CD14-positive monocyte (primary cell): Measurements from ENCODE around the gene SEC63. TPM values are rescaled to one million over a fixed set of nuclear protein-coding genes. Genes with fewer than 3 reads are reported as not detected.

Experiments used
- DNase-seq, 3 donors: peaks; one replicate each; pipeline ENCODE4 v3.0.0-alpha.2; 2011 to 2022
- H2AFZ ChIP-seq: 2 replicates; pipeline ENCODE4 v1.6.0; 2012; ENCODE audit warnings: mild to moderate bottlenecking, low read depth, low read length, inconsistent platforms; ENCODE audit not compliant: insufficient read depth, poor library complexity, severe bottlenecking
- H3K27ac ChIP-seq, 2 donors: 1 replicate in 1 of 2; 2 replicates in 1 of 2; pipeline ENCODE4 v1.5.1; 2012 to 2013; ENCODE audit warnings: low read length in 2 of 2, control low read depth in 1 of 2, inconsistent platforms in 1 of 2, low read depth in 1 of 2, mild to moderate bottlenecking in 1 of 2
- H3K27me3 ChIP-seq, 2 donors: one replicate each; pipeline versions ENCODE4 v1.6.0 to v1.6.1; 2011 to 2013; ENCODE audit warnings: low read length in 2 of 2; ENCODE audit not compliant: control insufficient read depth in 2 of 2, insufficient read depth in 2 of 2
- H3K36me3 ChIP-seq, 2 donors: replicated peaks in 1 of 2; 1 replicate in 1 of 2; 2 replicates in 1 of 2; pipeline versions ENCODE4 v1.5.1 to v1.6.1; 2012 to 2013; ENCODE audit warnings: low read length in 2 of 2, control low read depth in 1 of 2, inconsistent platforms in 1 of 2, mild to moderate bottlenecking in 1 of 2; ENCODE audit not compliant: insufficient read depth in 2 of 2, control insufficient read depth in 1 of 2
- H3K4me1 ChIP-seq, 2 donors: 1 replicate in 1 of 2; 2 replicates in 1 of 2; pipeline versions ENCODE4 v1.5.1 to v1.6.1; 2012 to 2013; ENCODE audit warnings: low read length in 2 of 2, control low read depth in 1 of 2, inconsistent platforms in 1 of 2, mild to moderate bottlenecking in 1 of 2, moderate library complexity in 1 of 2; ENCODE audit not compliant: insufficient read depth in 2 of 2, control insufficient read depth in 1 of 2
- H3K4me2 ChIP-seq: replicated peaks from 2 replicates; pipeline ENCODE3; 2012; ENCODE audit warnings: low read length, moderate library complexity, mild to moderate bottlenecking; ENCODE audit not compliant: poor library complexity, severe bottlenecking; ENCODE audit errors: extremely low read depth
- H3K4me3 ChIP-seq, 3 experiments: fragments of 200-600 bp in 1 of 3; sonication (generic) in 1 of 3; replicated peaks in 1 of 3; 1 replicate in 2 of 3; 2 replicates in 1 of 3; pipeline ENCODE4 v1.5.1; 2011 to 2013; ENCODE audit warnings: low read length in 3 of 3, mild to moderate bottlenecking in 3 of 3, control low read depth in 2 of 3, low read depth in 2 of 3, inconsistent platforms in 1 of 3, moderate library complexity in 1 of 3
- H3K79me2 ChIP-seq: 2 replicates; pipeline ENCODE4 v1.6.0; 2012; ENCODE audit warnings: mild to moderate bottlenecking, control low read depth, inconsistent platforms, low read length, moderate library complexity; ENCODE audit not compliant: insufficient read depth
- H3K9ac ChIP-seq: 2 replicates; pipeline ENCODE4 v1.6.0; 2017; ENCODE audit warnings: low read length, mild to moderate bottlenecking; ENCODE audit not compliant: insufficient read depth, poor library complexity, severe bottlenecking
- H3K9me3 ChIP-seq, 2 donors: replicated peaks in 1 of 2; 1 replicate in 1 of 2; 2 replicates in 1 of 2; pipeline versions ENCODE4 v1.5.1 to v1.6.1; 2012 to 2013; ENCODE audit warnings: low read length in 2 of 2, control low read depth in 1 of 2; ENCODE audit not compliant: control insufficient read depth in 1 of 2, insufficient read depth in 1 of 2
- H4K20me1 ChIP-seq: 2 replicates; pipeline ENCODE4 v1.6.0; 2012; ENCODE audit warnings: mild to moderate bottlenecking, low read length, control low read depth, moderate library complexity; ENCODE audit not compliant: insufficient read depth
- H3K27ac Mint-ChIP-seq, 7 donors: one replicate each; pipeline ENCODE4 v1.8.0; 2020; ENCODE audit warnings: mild to moderate bottlenecking in 7 of 7, mixed read lengths in 7 of 7, moderate library complexity in 6 of 7, inconsistent platforms in 2 of 7
- H3K27me3 Mint-ChIP-seq, 3 donors: one replicate each; pipeline ENCODE4 v1.8.0; 2021 to 2022; ENCODE audit warnings: low read depth in 3 of 3, mild to moderate bottlenecking in 3 of 3, mixed read lengths in 3 of 3, moderate library complexity in 3 of 3, inconsistent platforms in 1 of 3
- H3K36me3 Mint-ChIP-seq, 2 donors: one replicate each; pipeline ENCODE4 v1.8.0; 2020; ENCODE audit warnings: mixed read lengths in 2 of 2, inconsistent platforms in 1 of 2, mild to moderate bottlenecking in 1 of 2
- H3K4me1 Mint-ChIP-seq: one replicate; pipeline ENCODE4 v1.8.0; 2020; ENCODE audit warnings: mild to moderate bottlenecking, mixed read lengths
- H3K4me3 Mint-ChIP-seq, 2 donors: one replicate each; pipeline ENCODE4 v1.8.0; 2020; ENCODE audit warnings: mild to moderate bottlenecking in 2 of 2, mixed read lengths in 2 of 2, moderate library complexity in 1 of 2
- H3K9me3 Mint-ChIP-seq, 7 donors: one replicate each; pipeline ENCODE4 v1.8.0; 2020 to 2022; ENCODE audit warnings: mixed read lengths in 7 of 7, mild to moderate bottlenecking in 6 of 7, moderate library complexity in 6 of 7, inconsistent platforms in 2 of 7
- WGBS: methylation state at CpG from one replicate; pipeline ENCODE4 v1.1.5; 2013; ENCODE audit warnings: missing lambda C conversion rate; ENCODE audit not compliant: insufficient coverage; 5-methylcytosine and 5-hydroxymethylcytosine counted together
- intact Hi-C, 2 donors: fragments of 100-400 bp; cut with micrococcal nuclease; formaldehyde crosslinking; loops; one replicate each; pipeline versions ENCODE4 v1.15.0 to v1.15.1; 2023
- polyA plus RNA-seq, 3 donors: library from polyadenylated mRNA; depleted of rRNA in 1 of 3; unstranded in 2 of 3; stranded (reverse) in 1 of 3; fragments of 300-500 nt in 2 of 3; fragments of >200 nt in 1 of 3; fragmentation: Illumina TruSeq in 2 of 3; gene quantifications; 1 replicate in 2 of 3; 2 replicates in 1 of 3; pipeline ENCODE4 v1.2.3, GENCODE V29; 2012 to 2021
- TF ChIP-seq, protein P1 (sequence below): fragments of 200-600 bp; IDR thresholded peaks from one replicate; pipeline ENCODE4 v1.8.0; 2022; ENCODE audit warnings: antibody characterized with exemption, mild to moderate bottlenecking

Gene SEC63
- polyA plus RNA-seq, 3 donors: 12.0 to 33.7 (median 12.7) TPM

DNA sequence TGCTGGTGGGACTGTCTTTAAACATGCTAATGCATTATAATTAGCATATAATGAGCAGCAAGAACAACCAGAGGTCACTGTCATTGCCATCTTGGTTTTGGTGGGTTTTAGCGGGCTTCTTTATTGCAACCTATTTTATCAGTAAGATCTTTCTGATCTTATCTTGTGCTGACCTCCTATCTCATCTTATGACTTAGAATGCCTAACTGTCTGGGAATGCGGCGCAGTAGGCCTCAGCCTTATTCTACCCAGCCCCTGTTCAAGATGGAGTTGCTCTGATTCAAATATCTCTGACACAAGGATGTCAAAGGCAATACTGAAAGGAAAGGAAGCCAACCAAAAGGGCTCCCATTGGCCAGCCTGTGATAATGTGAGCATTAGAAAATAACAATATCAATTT is 29.8 kb upstream of the SEC63 start:
- Histone ChIP-seq H3K79me2 (no peaks in the 10 kb centered on the region), H3K36me3 (no peaks in the 10 kb centered on the region), H2AFZ (no peak overlapping the region), H3K4me1 (no peaks in the 10 kb centered on the region), H3K4me2 (no peak overlapping the region), H3K9ac (no peak overlapping the region), H3K27me3 (no peaks in the 10 kb centered on the region), H3K4me3 (no peak overlapping the region), H3K27ac (no peak overlapping the region), H4K20me1 (no peaks in the 10 kb centered on the region), H3K9me3 (no peaks in the 10 kb centered on the region)
- Mint-ChIP-seq H3K4me1 (peaks cover 5% of the 10 kb centered on the region), H3K9me3 (peaks cover 0 to 2% (median 0%) of the 10 kb centered on the region in 7 donors), H3K36me3 (no peaks in the 10 kb centered on the region), H3K4me3 (no peak overlapping the region), H3K27ac (no peak overlapping the region), H3K27me3 (peaks cover 1 to 8% (median 2%) of the 10 kb centered on the region in 3 donors)
- TF ChIP-seq, protein P1, sequence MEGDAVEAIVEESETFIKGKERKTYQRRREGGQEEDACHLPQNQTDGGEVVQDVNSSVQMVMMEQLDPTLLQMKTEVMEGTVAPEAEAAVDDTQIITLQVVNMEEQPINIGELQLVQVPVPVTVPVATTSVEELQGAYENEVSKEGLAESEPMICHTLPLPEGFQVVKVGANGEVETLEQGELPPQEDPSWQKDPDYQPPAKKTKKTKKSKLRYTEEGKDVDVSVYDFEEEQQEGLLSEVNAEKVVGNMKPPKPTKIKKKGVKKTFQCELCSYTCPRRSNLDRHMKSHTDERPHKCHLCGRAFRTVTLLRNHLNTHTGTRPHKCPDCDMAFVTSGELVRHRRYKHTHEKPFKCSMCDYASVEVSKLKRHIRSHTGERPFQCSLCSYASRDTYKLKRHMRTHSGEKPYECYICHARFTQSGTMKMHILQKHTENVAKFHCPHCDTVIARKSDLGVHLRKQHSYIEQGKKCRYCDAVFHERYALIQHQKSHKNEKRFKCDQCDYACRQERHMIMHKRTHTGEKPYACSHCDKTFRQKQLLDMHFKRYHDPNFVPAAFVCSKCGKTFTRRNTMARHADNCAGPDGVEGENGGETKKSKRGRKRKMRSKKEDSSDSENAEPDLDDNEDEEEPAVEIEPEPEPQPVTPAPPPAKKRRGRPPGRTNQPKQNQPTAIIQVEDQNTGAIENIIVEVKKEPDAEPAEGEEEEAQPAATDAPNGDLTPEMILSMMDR: no peak
- no peak for DNase-seq
- WGBS: no CpG with 5 or more reads among the region's 3 CpGs
- intact Hi-C loops: no loop called here

DNA sequence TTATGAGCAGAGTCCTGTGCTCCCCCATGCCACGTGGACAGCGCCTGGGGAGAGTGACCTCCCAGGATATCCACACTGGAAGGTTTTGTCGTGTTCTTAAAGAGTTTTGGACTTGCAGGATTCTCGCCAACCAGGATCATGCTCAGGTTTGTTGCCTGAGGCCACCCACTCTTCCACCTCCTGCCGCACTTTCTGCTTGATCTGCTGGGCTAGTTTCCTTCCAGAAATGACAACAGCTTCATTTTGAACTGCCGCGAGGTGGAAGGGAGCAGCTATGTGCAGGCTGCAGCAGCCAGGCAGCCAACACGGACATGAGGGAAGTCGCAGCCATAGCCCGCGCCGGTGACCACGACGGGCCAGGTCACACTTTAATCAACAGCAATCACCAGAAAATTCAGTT is 27.7 kb upstream of the SEC63 start:
- DNase-seq: no peak
- TF ChIP-seq, protein P1: no peak
- no peaks in the 10 kb centered on the region for H3K36me3 ChIP-seq
- WGBS: 84% methylated on average over 12 of the region's 14 CpGs
- no peak overlapping the region for H3K4me2 ChIP-seq
- no peak overlapping the region for H3K4me3 ChIP-seq
- Mint-ChIP-seq H3K4me1 (no peaks in the 10 kb centered on the region), H3K9me3 (peaks cover 0 to 2% (median 0%) of the 10 kb centered on the region in 7 donors), H3K4me3 (no peak overlapping the region), H3K27ac (no peak overlapping the region), H3K36me3 (no peaks in the 10 kb centered on the region), H3K27me3 (peaks cover 1 to 5% (median 5%) of the 10 kb centered on the region in 3 donors)
- no peak overlapping the region for H2AFZ ChIP-seq
- no peaks in the 10 kb centered on the region for H3K79me2 ChIP-seq
- no peaks in the 10 kb centered on the region for H3K27me3 ChIP-seq
- H3K4me1 ChIP-seq: no peaks in the 10 kb centered on the region
- H3K9me3 ChIP-seq: no peaks in the 10 kb centered on the region
- no peaks in the 10 kb centered on the region for H4K20me1 ChIP-seq
- intact Hi-C loops: no loop called here
- no peak overlapping the region for H3K9ac ChIP-seq
- no peak overlapping the region for H3K27ac ChIP-seq
